ENCODE results near the gene EPHB2. TPM values are rescaled to one million over a fixed set of nuclear protein-coding genes. Genes with fewer than 3 reads are reported as not detected.

The EPHB2 gene
- total and polyA plus RNA-seq, 2 experiments from 2014 or later: 1.0 to 5.1 TPM

GRCh38 chr1:22691031-22691753 lies 19.4 kb upstream of the EPHB2 start:
- H3K4me2 ChIP-seq (ENCODE audit: unreplicated experiment): no peak overlapping the region
- no peak overlapping the region for H3K27ac ChIP-seq
- no peak overlapping the region for H2AFZ ChIP-seq
- in situ Hi-C loops (cut with MboI): no loop called here
- no peaks in the 10 kb centered on the region for H3K9me2 ChIP-seq (ENCODE audit: insufficient read depth)
- no peaks in the 10 kb centered on the region for H3K36me3 ChIP-seq (ENCODE audit: low read depth)
- H3K4me3 ChIP-seq: no peak overlapping the region
- peaks cover 13% of the 10 kb centered on the region; the same call in 1 of the 2 replicates for H3F3A ChIP-seq (ENCODE audit: insufficient read depth)
- DNase-seq: no peak
- H3K9ac ChIP-seq: no peak overlapping the region
- 77 to 80% methylated on average over 13 of the region's 13 CpGs for WGBS, 2 experiments (ENCODE audit: low coverage in 1 of 2, low lambda C conversion rate in 2 of 2, missing lambda C conversion rate in 2 of 2)
- no peaks in the 10 kb centered on the region for H4K20me1 ChIP-seq (ENCODE audit: insufficient read depth)
- no peaks in the 10 kb centered on the region for H3K27me3 ChIP-seq (replicated peaks; ENCODE audit: insufficient read depth)
- TF ChIP-seq EZH2 (IDR thresholded peaks at IDR 0.05; ENCODE audit: insufficient read depth, poor library complexity, severe bottlenecking): no peak
- TF ChIP-seq EZH2phosphoT487 (IDR thresholded peaks at IDR 0.05; ENCODE audit: insufficient read depth, low read depth): no peak
- H3K9me3 ChIP-seq (ENCODE audit: low read depth): no peaks in the 10 kb centered on the region
- H3K4me1 ChIP-seq (ENCODE audit: insufficient read depth): peaks cover 10% of the 10 kb centered on the region
- H3K79me2 ChIP-seq (ENCODE audit: insufficient read depth): no peaks in the 10 kb centered on the region

DNA sequence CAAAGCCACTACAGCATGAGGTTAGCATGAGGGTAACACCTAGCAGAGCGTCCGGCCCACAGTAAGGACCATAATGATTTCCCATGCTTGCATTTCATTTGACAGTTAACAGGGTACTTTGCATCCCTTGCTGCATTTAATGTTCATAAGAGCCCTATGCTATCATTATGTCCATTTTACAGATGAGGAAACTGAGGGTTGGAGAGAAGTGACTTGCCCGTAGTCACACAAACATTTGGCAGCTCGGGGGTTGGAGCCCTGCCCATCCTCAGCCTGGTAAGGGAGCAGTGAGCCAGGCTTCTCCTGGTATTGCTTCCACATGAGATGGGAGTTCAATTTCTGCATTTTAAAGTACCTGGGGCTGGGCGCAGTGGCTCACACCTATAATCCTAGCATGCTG lies 16.5 kb upstream of the EPHB2 start:
- H3K9ac ChIP-seq: no peak overlapping the region
- H4K20me1 ChIP-seq (ENCODE audit: insufficient read depth): no peaks in the 10 kb centered on the region
- H3K9me3 ChIP-seq (ENCODE audit: low read depth): no peaks in the 10 kb centered on the region
- H3F3A ChIP-seq (ENCODE audit: insufficient read depth): peaks cover 13% of the 10 kb centered on the region; the same call in 1 of the 2 replicates
- WGBS, 2 experiments (ENCODE audit: low coverage in 1 of 2, low lambda C conversion rate in 2 of 2, missing lambda C conversion rate in 2 of 2): 81 to 84% methylated on average over 5 of the region's 5 CpGs
- H3K4me3 ChIP-seq: no peak overlapping the region
- no peaks in the 10 kb centered on the region for H3K9me2 ChIP-seq (ENCODE audit: insufficient read depth)
- TF ChIP-seq EZH2phosphoT487 (IDR thresholded peaks at IDR 0.05; ENCODE audit: insufficient read depth, low read depth): no peak
- no peak for TF ChIP-seq EZH2 (IDR thresholded peaks at IDR 0.05; ENCODE audit: insufficient read depth, poor library complexity, severe bottlenecking)
- in situ Hi-C loops (cut with MboI): no loop called here
- DNase-seq: no peak
- H3K4me2 ChIP-seq (ENCODE audit: unreplicated experiment): no peak overlapping the region
- no peaks in the 10 kb centered on the region for H3K79me2 ChIP-seq (ENCODE audit: insufficient read depth)
- H3K27me3 ChIP-seq (replicated peaks; ENCODE audit: insufficient read depth): no peaks in the 10 kb centered on the region
- H3K4me1 ChIP-seq (ENCODE audit: insufficient read depth): peaks cover 8% of the 10 kb centered on the region
- no peak overlapping the region for H3K27ac ChIP-seq
- no peak overlapping the region for H2AFZ ChIP-seq
- no peaks in the 10 kb centered on the region for H3K36me3 ChIP-seq (ENCODE audit: low read depth)

- in situ Hi-C loops (cut with MboI): no loop called here
- Histone ChIP-seq H3K27me3 (replicated peaks; ENCODE audit: insufficient read depth) (no peaks in the 10 kb centered on the region), H3K4me2 (ENCODE audit: unreplicated experiment) (no peak overlapping the region), H3K9me3 (ENCODE audit: low read depth) (no peaks in the 10 kb centered on the region), H3K36me3 (ENCODE audit: low read depth) (no peaks in the 10 kb centered on the region), H4K20me1 (ENCODE audit: insufficient read depth) (no peaks in the 10 kb centered on the region), H3K9ac (no peak overlapping the region), H2AFZ (no peak overlapping the region), H3K4me3 (no peak overlapping the region), H3K79me2 (ENCODE audit: insufficient read depth) (no peaks in the 10 kb centered on the region), H3K9me2 (ENCODE audit: insufficient read depth) (no peaks in the 10 kb centered on the region), H3F3A (ENCODE audit: insufficient read depth) (no peaks in the 10 kb centered on the region), H3K27ac (no peak overlapping the region), H3K4me1 (ENCODE audit: insufficient read depth) (no peaks in the 10 kb centered on the region)
- TF ChIP-seq EZH2phosphoT487 (IDR thresholded peaks at IDR 0.05; ENCODE audit: insufficient read depth, low read depth): no peak
- no peak for TF ChIP-seq EZH2 (IDR thresholded peaks at IDR 0.05; ENCODE audit: insufficient read depth, poor library complexity, severe bottlenecking)
- no peak for DNase-seq
- WGBS, 2 experiments (ENCODE audit: low coverage in 1 of 2, low lambda C conversion rate in 2 of 2, missing lambda C conversion rate in 2 of 2): 81 to 86% methylated on average over 3 of the region's 3 CpGs
These were observed 14.0 kb upstream of the EPHB2 start for GRCh38 chr1:22696610-22697009.

GRCh38 chr1:22697980-22698379 lies 12.7 kb upstream of the EPHB2 start:
- Histone ChIP-seq H3K9me2 (ENCODE audit: insufficient read depth) (no peaks in the 10 kb centered on the region), H3K4me3 (no peak overlapping the region), H2AFZ (no peak overlapping the region), H3K4me2 (ENCODE audit: unreplicated experiment) (no peak overlapping the region), H3K79me2 (ENCODE audit: insufficient read depth) (no peaks in the 10 kb centered on the region), H3K4me1 (ENCODE audit: insufficient read depth) (no peaks in the 10 kb centered on the region), H4K20me1 (ENCODE audit: insufficient read depth) (no peaks in the 10 kb centered on the region), H3K9me3 (ENCODE audit: low read depth) (no peaks in the 10 kb centered on the region), H3K27ac (no peak overlapping the region), H3K9ac (no peak overlapping the region), H3K27me3 (replicated peaks; ENCODE audit: insufficient read depth) (no peaks in the 10 kb centered on the region), H3F3A (ENCODE audit: insufficient read depth) (no peaks in the 10 kb centered on the region), H3K36me3 (ENCODE audit: low read depth) (no peaks in the 10 kb centered on the region)
- WGBS, 2 experiments (ENCODE audit: low coverage in 1 of 2, low lambda C conversion rate in 2 of 2, missing lambda C conversion rate in 2 of 2): 70 to 73% methylated on average over 5 of the region's 5 CpGs
- TF ChIP-seq EZH2 (IDR thresholded peaks at IDR 0.05; ENCODE audit: insufficient read depth, poor library complexity, severe bottlenecking) (no peak), EZH2phosphoT487 (IDR thresholded peaks at IDR 0.05; ENCODE audit: insufficient read depth, low read depth) (no peak)
- no peak for DNase-seq
- in situ Hi-C loops (cut with MboI): no loop called here

Data from GM23248 (cell line).